ENCODE results near the gene C1QTNF8.

DNA sequence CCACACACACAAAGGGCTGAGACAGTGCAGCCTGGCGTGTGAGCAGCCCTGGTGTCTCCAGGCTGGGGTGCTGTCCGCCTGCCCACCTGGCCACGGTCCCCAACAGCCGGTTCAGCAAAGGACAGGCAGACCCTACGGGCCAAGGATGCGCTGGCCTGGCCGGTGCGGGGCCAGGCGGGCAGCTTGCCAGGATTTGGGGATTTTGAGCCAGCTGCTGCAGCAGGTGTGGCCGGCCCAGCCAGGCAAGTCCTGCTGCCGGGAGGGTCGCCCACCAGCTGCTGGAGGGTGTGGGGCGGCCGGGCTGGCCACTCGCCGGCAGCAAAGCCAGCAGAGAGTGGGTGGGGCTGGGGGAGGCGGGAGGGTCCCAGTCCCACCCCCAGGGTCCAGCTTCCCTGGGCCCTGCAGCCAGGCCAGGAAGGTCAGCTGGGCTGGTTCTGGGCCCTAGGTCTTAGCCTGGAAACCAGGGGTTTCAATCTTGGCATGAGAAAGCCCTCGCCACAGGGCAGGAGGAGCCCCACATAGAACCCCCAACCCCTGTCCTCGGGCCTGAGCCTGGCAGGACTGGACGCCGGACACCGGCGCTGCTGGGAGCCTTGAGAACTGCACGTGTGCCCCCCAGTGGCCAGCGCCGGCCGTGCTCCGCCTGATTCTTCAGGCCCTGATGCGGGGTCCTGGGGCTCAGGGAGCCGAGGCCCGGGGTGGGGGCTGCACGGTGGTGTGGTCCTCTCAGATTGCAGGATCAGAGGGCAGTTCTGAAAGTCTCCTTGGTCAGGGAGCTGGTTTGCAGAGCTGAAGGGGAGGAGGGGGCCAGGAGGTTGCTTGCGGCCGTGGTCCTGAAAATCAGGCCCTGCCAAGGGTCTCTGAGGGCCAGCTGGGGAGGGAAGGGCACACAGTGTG lies 41.1 kb downstream of the C1QTNF8 start:
- TF ChIP-seq, protein P1, sequence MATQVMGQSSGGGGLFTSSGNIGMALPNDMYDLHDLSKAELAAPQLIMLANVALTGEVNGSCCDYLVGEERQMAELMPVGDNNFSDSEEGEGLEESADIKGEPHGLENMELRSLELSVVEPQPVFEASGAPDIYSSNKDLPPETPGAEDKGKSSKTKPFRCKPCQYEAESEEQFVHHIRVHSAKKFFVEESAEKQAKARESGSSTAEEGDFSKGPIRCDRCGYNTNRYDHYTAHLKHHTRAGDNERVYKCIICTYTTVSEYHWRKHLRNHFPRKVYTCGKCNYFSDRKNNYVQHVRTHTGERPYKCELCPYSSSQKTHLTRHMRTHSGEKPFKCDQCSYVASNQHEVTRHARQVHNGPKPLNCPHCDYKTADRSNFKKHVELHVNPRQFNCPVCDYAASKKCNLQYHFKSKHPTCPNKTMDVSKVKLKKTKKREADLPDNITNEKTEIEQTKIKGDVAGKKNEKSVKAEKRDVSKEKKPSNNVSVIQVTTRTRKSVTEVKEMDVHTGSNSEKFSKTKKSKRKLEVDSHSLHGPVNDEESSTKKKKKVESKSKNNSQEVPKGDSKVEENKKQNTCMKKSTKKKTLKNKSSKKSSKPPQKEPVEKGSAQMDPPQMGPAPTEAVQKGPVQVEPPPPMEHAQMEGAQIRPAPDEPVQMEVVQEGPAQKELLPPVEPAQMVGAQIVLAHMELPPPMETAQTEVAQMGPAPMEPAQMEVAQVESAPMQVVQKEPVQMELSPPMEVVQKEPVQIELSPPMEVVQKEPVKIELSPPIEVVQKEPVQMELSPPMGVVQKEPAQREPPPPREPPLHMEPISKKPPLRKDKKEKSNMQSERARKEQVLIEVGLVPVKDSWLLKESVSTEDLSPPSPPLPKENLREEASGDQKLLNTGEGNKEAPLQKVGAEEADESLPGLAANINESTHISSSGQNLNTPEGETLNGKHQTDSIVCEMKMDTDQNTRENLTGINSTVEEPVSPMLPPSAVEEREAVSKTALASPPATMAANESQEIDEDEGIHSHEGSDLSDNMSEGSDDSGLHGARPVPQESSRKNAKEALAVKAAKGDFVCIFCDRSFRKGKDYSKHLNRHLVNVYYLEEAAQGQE (IDR thresholded peaks at IDR 0.05; ENCODE audit: low read depth), result no peak
- no peak for TF ChIP-seq CEBPB (IDR thresholded peaks at IDR 0.05)
- TF ChIP-seq, protein P2, sequence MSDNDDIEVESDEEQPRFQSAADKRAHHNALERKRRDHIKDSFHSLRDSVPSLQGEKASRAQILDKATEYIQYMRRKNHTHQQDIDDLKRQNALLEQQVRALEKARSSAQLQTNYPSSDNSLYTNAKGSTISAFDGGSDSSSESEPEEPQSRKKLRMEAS (IDR thresholded peaks at IDR 0.05), result no peak
- TF ChIP-seq EP300 (IDR thresholded peaks at IDR 0.05; ENCODE audit: borderline replicate concordance), result no peak
- TF ChIP-seq RAD21 (IDR thresholded peaks at IDR 0.05; ENCODE audit: low read depth), result peak; percentile 86
- no peak for TF ChIP-seq TCF12 (IDR thresholded peaks at IDR 0.05; ENCODE audit: low read depth)
- no peak for TF ChIP-seq TEAD4 (IDR thresholded peaks at IDR 0.05)
- TF ChIP-seq FOXM1 (IDR thresholded peaks at IDR 0.05; ENCODE audit: borderline replicate concordance, low read depth), result no peak

Measured in Ishikawa (cell line).